Mesenchymal stem cell (in vitro differentiated cells and primary cell): ENCODE results near the gene OST4.
"Not testable (repeated sequence)": the region's sequence is repeated elsewhere in the genome, so short reads cannot be mapped to it uniquely, and the experiment has no call there.

Experiments used
- DNase-seq: peaks from one replicate; pipeline ENCODE4 v3.0.0-alpha.2; 2013
- H2AFZ ChIP-seq: one replicate; pipeline ENCODE4 v1.6.1; 2013; ENCODE audit warnings: low read depth, mild to moderate bottlenecking, control low read depth, inconsistent platforms, low read length, moderate library complexity
- H2AK5ac ChIP-seq: 2 replicates; pipeline ENCODE4 v1.6.1; 2013; ENCODE audit warnings: low read length, moderate library complexity, mild to moderate bottlenecking, inconsistent platforms; ENCODE audit not compliant: severe bottlenecking
- H2BK120ac ChIP-seq: one replicate; pipeline ENCODE4 v1.6.1; 2013; ENCODE audit warnings: low read depth, mild to moderate bottlenecking, inconsistent platforms, low read length, moderate library complexity
- H2BK12ac ChIP-seq, 2 experiments: one replicate each; pipeline ENCODE4 v1.6.1; 2013; ENCODE audit warnings: inconsistent platforms in 2 of 2, low read length in 2 of 2, mild to moderate bottlenecking in 2 of 2, moderate library complexity in 2 of 2, control low read depth in 1 of 2
- H2BK15ac ChIP-seq: one replicate; pipeline ENCODE4 v1.6.1; 2013; ENCODE audit warnings: mild to moderate bottlenecking, low read depth, inconsistent platforms; ENCODE audit not compliant: poor library complexity, severe bottlenecking
- H2BK5ac ChIP-seq: 2 replicates; pipeline ENCODE4 v1.6.1; 2013; ENCODE audit warnings: low read depth, mild to moderate bottlenecking, low read length, control low read depth, inconsistent platforms; ENCODE audit not compliant: poor library complexity, severe bottlenecking
- H3K14ac ChIP-seq, 2 experiments: one replicate each; pipeline ENCODE4 v1.6.1; 2013; ENCODE audit warnings: inconsistent platforms in 2 of 2, low read length in 2 of 2, control low read depth in 1 of 2, mild to moderate bottlenecking in 1 of 2, moderate library complexity in 1 of 2
- H3K18ac ChIP-seq, 2 experiments: one replicate each; pipeline ENCODE4 v1.6.1; 2013; ENCODE audit warnings: inconsistent platforms in 2 of 2, low read length in 2 of 2, control low read depth in 1 of 2, low read depth in 1 of 2, mild to moderate bottlenecking in 1 of 2
- H3K23ac ChIP-seq, 2 experiments: one replicate each; pipeline ENCODE4 v1.6.1; 2013; ENCODE audit warnings: inconsistent platforms in 2 of 2, low read length in 2 of 2, mild to moderate bottlenecking in 2 of 2, moderate library complexity in 2 of 2, control low read depth in 1 of 2
- H3K27ac ChIP-seq: 2 replicates; pipeline ENCODE4 v1.5.1; 2013; ENCODE audit warnings: mild to moderate bottlenecking, moderate library complexity, low read length, control low read depth, inconsistent platforms; ENCODE audit not compliant: poor library complexity, severe bottlenecking
- H3K27me3 ChIP-seq, 2 experiments: 2 replicates each; pipeline versions ENCODE4 v1.6.1 to v1.7.0; 2013; ENCODE audit warnings: low read length in 2 of 2, mild to moderate bottlenecking in 2 of 2, moderate library complexity in 2 of 2, control low read depth in 1 of 2, inconsistent platforms in 1 of 2; ENCODE audit not compliant: control insufficient read depth in 1 of 2, insufficient read depth in 1 of 2
- H3K36me3 ChIP-seq, 2 experiments: 2 replicates each; pipeline versions ENCODE4 v1.6.1 to v1.7.0; 2013; ENCODE audit warnings: low read length in 2 of 2, control low read depth in 1 of 2, inconsistent platforms in 1 of 2, low read depth in 1 of 2, mild to moderate bottlenecking in 1 of 2; ENCODE audit not compliant: insufficient read depth in 2 of 2, control insufficient read depth in 1 of 2
- H3K4ac ChIP-seq, 2 experiments: one replicate each; pipeline ENCODE4 v1.6.1; 2013; ENCODE audit warnings: inconsistent platforms in 2 of 2, low read length in 2 of 2, mild to moderate bottlenecking in 2 of 2, moderate library complexity in 2 of 2, control low read depth in 1 of 2, low read depth in 1 of 2
- H3K4me1 ChIP-seq: 2 replicates; pipeline ENCODE4 v1.6.1; 2013; ENCODE audit warnings: low read depth, low read length, control low read depth; ENCODE audit not compliant: control insufficient read depth, insufficient read depth
- H3K4me2 ChIP-seq: 2 replicates; pipeline ENCODE4 v1.6.1; 2013; ENCODE audit warnings: low read length, mild to moderate bottlenecking, inconsistent platforms; ENCODE audit not compliant: poor library complexity, severe bottlenecking
- H3K4me3 ChIP-seq, 2 experiments: 2 replicates each; pipeline versions ENCODE4 v1.5.1 to v1.7.0; 2013; ENCODE audit warnings: low read length in 2 of 2, mild to moderate bottlenecking in 2 of 2, control low read depth in 1 of 2, low read depth in 1 of 2; ENCODE audit not compliant: insufficient read depth in 1 of 2
- H3K79me1 ChIP-seq: replicated peaks from 2 replicates; pipeline ENCODE4 v1.6.1; 2013; ENCODE audit warnings: mild to moderate bottlenecking, control low read depth, low read length, inconsistent platforms; ENCODE audit not compliant: poor library complexity, severe bottlenecking
- H3K9ac ChIP-seq: 2 replicates; pipeline ENCODE4 v1.7.0; 2013; ENCODE audit warnings: mild to moderate bottlenecking, low read length, moderate library complexity
- H3K9me3 ChIP-seq: 2 replicates; pipeline ENCODE4 v1.7.0; 2013; ENCODE audit warnings: mild to moderate bottlenecking, low read length; ENCODE audit not compliant: control insufficient read depth
- H4K8ac ChIP-seq: one replicate; pipeline ENCODE4 v1.6.1; 2013; ENCODE audit warnings: inconsistent platforms, mild to moderate bottlenecking, low read length, moderate library complexity
- H4K91ac ChIP-seq: one replicate; pipeline ENCODE4 v1.6.1; 2013; ENCODE audit warnings: mild to moderate bottlenecking, low read length, inconsistent platforms
- WGBS: methylation state at CpG from one replicate; pipeline ENCODE4 v1.1.7; 2013; ENCODE audit warnings: mixed read lengths; 5-methylcytosine and 5-hydroxymethylcytosine counted together

OST4 gene

GRCh38 chr2:27117995-27118524 is 46.6 kb upstream of the OST4 start:
- H3K27ac ChIP-seq = no peak overlapping the region
- H2BK15ac ChIP-seq = no peak overlapping the region
- no peaks in the 10 kb centered on the region for H3K9me3 ChIP-seq
- no peak overlapping the region for H4K91ac ChIP-seq
- no peak overlapping the region for H2AFZ ChIP-seq
- DNase-seq = no peak
- H2BK120ac ChIP-seq = no peak overlapping the region
- H3K36me3 ChIP-seq = peaks cover 0 to 4% of the 10 kb centered on the region in 2 experiments
- no peak overlapping the region for H3K18ac ChIP-seq
- WGBS = 30% methylated on average over 14 of the region's 14 CpGs
- peaks cover 36 to 72% of the 10 kb centered on the region in 2 experiments for H3K27me3 ChIP-seq
- no peaks in the 10 kb centered on the region for H3K79me1 ChIP-seq
- peak overlapping the region; percentile 86 for H3K4me2 ChIP-seq
- H2BK12ac ChIP-seq = no peak overlapping the region
- H3K4me1 ChIP-seq = peaks cover 10% of the 10 kb centered on the region
- H3K9ac ChIP-seq = peak overlapping the region; percentile 76
- H3K14ac ChIP-seq = no peak overlapping the region
- no peak overlapping the region for H3K23ac ChIP-seq
- H3K4ac ChIP-seq = no peak overlapping the region
- no peak overlapping the region for H4K8ac ChIP-seq
- no peak overlapping the region for H2BK5ac ChIP-seq
- peak overlapping the region in 1 of 2 experiments; percentile 83 for H3K4me3 ChIP-seq
- no peak overlapping the region for H2AK5ac ChIP-seq

GRCh38 chr2:27115519-27115918 is 44.1 kb upstream of the OST4 start:
- H3K4ac ChIP-seq = no peak overlapping the region
- H3K79me1 ChIP-seq = no peaks in the 10 kb centered on the region
- no peak for DNase-seq
- no peak overlapping the region for H2BK5ac ChIP-seq
- H2BK12ac ChIP-seq = no peak overlapping the region
- H3K9ac ChIP-seq = no peak overlapping the region
- H4K8ac ChIP-seq = no peak overlapping the region
- no peaks in the 10 kb centered on the region for H3K9me3 ChIP-seq
- no peak overlapping the region for H3K23ac ChIP-seq
- no peak overlapping the region for H3K27ac ChIP-seq
- H3K4me2 ChIP-seq = no peak overlapping the region
- H2BK15ac ChIP-seq = no peak overlapping the region
- H3K36me3 ChIP-seq = peaks cover 0 to 4% of the 10 kb centered on the region in 2 experiments
- peaks cover 15 to 51% of the 10 kb centered on the region in 2 experiments for H3K27me3 ChIP-seq
- no peak overlapping the region for H2AK5ac ChIP-seq
- no peak overlapping the region for H3K14ac ChIP-seq
- WGBS = 55% methylated on average over 2 of the region's 2 CpGs
- H2BK120ac ChIP-seq = no peak overlapping the region
- no peak overlapping the region for H4K91ac ChIP-seq
- no peak overlapping the region for H3K4me3 ChIP-seq
- peaks cover 10% of the 10 kb centered on the region for H3K4me1 ChIP-seq
- no peak overlapping the region for H3K18ac ChIP-seq
- no peak overlapping the region for H2AFZ ChIP-seq

- H2BK120ac ChIP-seq, H3K79me1 ChIP-seq, H4K8ac ChIP-seq, H3K23ac ChIP-seq, H3K4me3 ChIP-seq, H3K4ac ChIP-seq, H3K9me3 ChIP-seq, H2BK15ac ChIP-seq, H3K14ac ChIP-seq, H3K4me2 ChIP-seq, H3K18ac ChIP-seq, H2AK5ac ChIP-seq, H3K36me3 ChIP-seq, H2AFZ ChIP-seq, H2BK5ac ChIP-seq, H2BK12ac ChIP-seq, H3K27ac ChIP-seq, H3K4me1 ChIP-seq, DNase-seq, H3K9ac ChIP-seq: not testable (repeated sequence)
- 96% methylated on average over 46 of the region's 49 CpGs for WGBS
- Histone ChIP-seq H3K27me3 (peaks cover 0 to 23% of the 10 kb centered on the region in 2 experiments), H4K91ac (peak overlapping the region; percentile 27)
These were observed 40.1 kb upstream of the OST4 start for GRCh38 chr2:27111392-27112078.

- not testable (repeated sequence) for H3K36me3 ChIP-seq, H3K27ac ChIP-seq, H3K23ac ChIP-seq, H2AFZ ChIP-seq, H3K79me1 ChIP-seq, H4K91ac ChIP-seq, H3K4me1 ChIP-seq, DNase-seq, H2BK120ac ChIP-seq, H3K18ac ChIP-seq, H4K8ac ChIP-seq, H2BK12ac ChIP-seq, H3K9ac ChIP-seq, H2BK15ac ChIP-seq, H3K4ac ChIP-seq, H2AK5ac ChIP-seq, H3K4me3 ChIP-seq, H3K9me3 ChIP-seq, H2BK5ac ChIP-seq, H3K4me2 ChIP-seq, H3K14ac ChIP-seq
- H3K27me3 ChIP-seq = peaks cover 1 to 30% of the 10 kb centered on the region in 2 experiments
- WGBS = 88% methylated on average over 23 of the region's 24 CpGs
These were observed 39.3 kb upstream of the OST4 start for GRCh38 chr2:27110603-27111352.
